Measurements from ENCODE around the gene OSBPL2.

- no peak for TF ChIP-seq EP300 (IDR thresholded peaks at IDR 0.05; ENCODE audit: borderline replicate concordance)
- no peak for TF ChIP-seq CEBPB (IDR thresholded peaks at IDR 0.05)
- no peak for TF ChIP-seq USF1 (IDR thresholded peaks at IDR 0.05)
- TF ChIP-seq CREB1 (IDR thresholded peaks at IDR 0.05; ENCODE audit: low read depth): no peak
- TF ChIP-seq MAX (IDR thresholded peaks at IDR 0.05): no peak
- no peak for TF ChIP-seq REST (IDR thresholded peaks at IDR 0.05; ENCODE audit: low read depth)
- no peak for TF ChIP-seq RAD21 (IDR thresholded peaks at IDR 0.05; ENCODE audit: low read depth)
- TF ChIP-seq YY1 (IDR thresholded peaks at IDR 0.05; ENCODE audit: low read depth): no peak
- no peak for TF ChIP-seq TAF1 (IDR thresholded peaks at IDR 0.05; ENCODE audit: low read depth)
- no peak for TF ChIP-seq TCF12 (IDR thresholded peaks at IDR 0.05; ENCODE audit: low read depth)
- no peak for TF ChIP-seq TEAD4 (IDR thresholded peaks at IDR 0.05)
- no peak for TF ChIP-seq FOXM1 (IDR thresholded peaks at IDR 0.05; ENCODE audit: borderline replicate concordance, low read depth)
These were observed 48.8 kb downstream of the OSBPL2 start for GRCh38 chr20:62287129-62287528.

All from Ishikawa (cell line).